CD14-positive monocyte (primary cell): Measurements from ENCODE around the gene NTNG1. TPM values are rescaled to one million over a fixed set of nuclear protein-coding genes. Genes with fewer than 3 reads are reported as not detected.

Experiments used
- DNase-seq, 3 donors: peaks; one replicate each; pipeline ENCODE4 v3.0.0-alpha.2; 2011 to 2022
- H2AFZ ChIP-seq: 2 replicates; pipeline ENCODE4 v1.6.0; 2012; ENCODE audit warnings: mild to moderate bottlenecking, low read depth, low read length, inconsistent platforms; ENCODE audit not compliant: insufficient read depth, poor library complexity, severe bottlenecking
- H3K27ac ChIP-seq, 2 donors: 1 replicate in 1 of 2; 2 replicates in 1 of 2; pipeline ENCODE4 v1.5.1; 2012 to 2013; ENCODE audit warnings: low read length in 2 of 2, control low read depth in 1 of 2, inconsistent platforms in 1 of 2, low read depth in 1 of 2, mild to moderate bottlenecking in 1 of 2
- H3K27me3 ChIP-seq, 2 donors: one replicate each; pipeline versions ENCODE4 v1.6.0 to v1.6.1; 2011 to 2013; ENCODE audit warnings: low read length in 2 of 2; ENCODE audit not compliant: control insufficient read depth in 2 of 2, insufficient read depth in 2 of 2
- H3K36me3 ChIP-seq, 2 donors: replicated peaks in 1 of 2; 1 replicate in 1 of 2; 2 replicates in 1 of 2; pipeline versions ENCODE4 v1.5.1 to v1.6.1; 2012 to 2013; ENCODE audit warnings: low read length in 2 of 2, control low read depth in 1 of 2, inconsistent platforms in 1 of 2, mild to moderate bottlenecking in 1 of 2; ENCODE audit not compliant: insufficient read depth in 2 of 2, control insufficient read depth in 1 of 2
- H3K4me1 ChIP-seq, 2 donors: 1 replicate in 1 of 2; 2 replicates in 1 of 2; pipeline versions ENCODE4 v1.5.1 to v1.6.1; 2012 to 2013; ENCODE audit warnings: low read length in 2 of 2, control low read depth in 1 of 2, inconsistent platforms in 1 of 2, mild to moderate bottlenecking in 1 of 2, moderate library complexity in 1 of 2; ENCODE audit not compliant: insufficient read depth in 2 of 2, control insufficient read depth in 1 of 2
- H3K4me2 ChIP-seq: replicated peaks from 2 replicates; pipeline ENCODE3; 2012; ENCODE audit warnings: low read length, moderate library complexity, mild to moderate bottlenecking; ENCODE audit not compliant: poor library complexity, severe bottlenecking; ENCODE audit errors: extremely low read depth
- H3K4me3 ChIP-seq, 3 experiments: fragments of 200-600 bp in 1 of 3; sonication (generic) in 1 of 3; replicated peaks in 1 of 3; 1 replicate in 2 of 3; 2 replicates in 1 of 3; pipeline ENCODE4 v1.5.1; 2011 to 2013; ENCODE audit warnings: low read length in 3 of 3, mild to moderate bottlenecking in 3 of 3, control low read depth in 2 of 3, low read depth in 2 of 3, inconsistent platforms in 1 of 3, moderate library complexity in 1 of 3
- H3K79me2 ChIP-seq: 2 replicates; pipeline ENCODE4 v1.6.0; 2012; ENCODE audit warnings: mild to moderate bottlenecking, control low read depth, inconsistent platforms, low read length, moderate library complexity; ENCODE audit not compliant: insufficient read depth
- H3K9ac ChIP-seq: 2 replicates; pipeline ENCODE4 v1.6.0; 2017; ENCODE audit warnings: low read length, mild to moderate bottlenecking; ENCODE audit not compliant: insufficient read depth, poor library complexity, severe bottlenecking
- H3K9me3 ChIP-seq, 2 donors: replicated peaks in 1 of 2; 1 replicate in 1 of 2; 2 replicates in 1 of 2; pipeline versions ENCODE4 v1.5.1 to v1.6.1; 2012 to 2013; ENCODE audit warnings: low read length in 2 of 2, control low read depth in 1 of 2; ENCODE audit not compliant: control insufficient read depth in 1 of 2, insufficient read depth in 1 of 2
- H4K20me1 ChIP-seq: 2 replicates; pipeline ENCODE4 v1.6.0; 2012; ENCODE audit warnings: mild to moderate bottlenecking, low read length, control low read depth, moderate library complexity; ENCODE audit not compliant: insufficient read depth
- H3K27ac Mint-ChIP-seq, 7 donors: one replicate each; pipeline ENCODE4 v1.8.0; 2020; ENCODE audit warnings: mild to moderate bottlenecking in 7 of 7, mixed read lengths in 7 of 7, moderate library complexity in 6 of 7, inconsistent platforms in 2 of 7
- H3K27me3 Mint-ChIP-seq, 3 donors: one replicate each; pipeline ENCODE4 v1.8.0; 2021 to 2022; ENCODE audit warnings: low read depth in 3 of 3, mild to moderate bottlenecking in 3 of 3, mixed read lengths in 3 of 3, moderate library complexity in 3 of 3, inconsistent platforms in 1 of 3
- H3K36me3 Mint-ChIP-seq, 2 donors: one replicate each; pipeline ENCODE4 v1.8.0; 2020; ENCODE audit warnings: mixed read lengths in 2 of 2, inconsistent platforms in 1 of 2, mild to moderate bottlenecking in 1 of 2
- H3K4me1 Mint-ChIP-seq: one replicate; pipeline ENCODE4 v1.8.0; 2020; ENCODE audit warnings: mild to moderate bottlenecking, mixed read lengths
- H3K4me3 Mint-ChIP-seq, 2 donors: one replicate each; pipeline ENCODE4 v1.8.0; 2020; ENCODE audit warnings: mild to moderate bottlenecking in 2 of 2, mixed read lengths in 2 of 2, moderate library complexity in 1 of 2
- H3K9me3 Mint-ChIP-seq, 7 donors: one replicate each; pipeline ENCODE4 v1.8.0; 2020 to 2022; ENCODE audit warnings: mixed read lengths in 7 of 7, mild to moderate bottlenecking in 6 of 7, moderate library complexity in 6 of 7, inconsistent platforms in 2 of 7
- WGBS: methylation state at CpG from one replicate; pipeline ENCODE4 v1.1.5; 2013; ENCODE audit warnings: missing lambda C conversion rate; ENCODE audit not compliant: insufficient coverage; 5-methylcytosine and 5-hydroxymethylcytosine counted together
- intact Hi-C, 2 donors: fragments of 100-400 bp; cut with micrococcal nuclease; formaldehyde crosslinking; loops; one replicate each; pipeline versions ENCODE4 v1.15.0 to v1.15.1; 2023
- polyA plus RNA-seq, 3 donors: library from polyadenylated mRNA; depleted of rRNA in 1 of 3; unstranded in 2 of 3; stranded (reverse) in 1 of 3; fragments of 300-500 nt in 2 of 3; fragments of >200 nt in 1 of 3; fragmentation: Illumina TruSeq in 2 of 3; gene quantifications; 1 replicate in 2 of 3; 2 replicates in 1 of 3; pipeline ENCODE4 v1.2.3, GENCODE V29; 2012 to 2021
- TF ChIP-seq, protein P1 (sequence below): fragments of 200-600 bp; IDR thresholded peaks from one replicate; pipeline ENCODE4 v1.8.0; 2022; ENCODE audit warnings: antibody characterized with exemption, mild to moderate bottlenecking

The NTNG1 gene
- polyA plus RNA-seq, 3 donors: not detected

DNA sequence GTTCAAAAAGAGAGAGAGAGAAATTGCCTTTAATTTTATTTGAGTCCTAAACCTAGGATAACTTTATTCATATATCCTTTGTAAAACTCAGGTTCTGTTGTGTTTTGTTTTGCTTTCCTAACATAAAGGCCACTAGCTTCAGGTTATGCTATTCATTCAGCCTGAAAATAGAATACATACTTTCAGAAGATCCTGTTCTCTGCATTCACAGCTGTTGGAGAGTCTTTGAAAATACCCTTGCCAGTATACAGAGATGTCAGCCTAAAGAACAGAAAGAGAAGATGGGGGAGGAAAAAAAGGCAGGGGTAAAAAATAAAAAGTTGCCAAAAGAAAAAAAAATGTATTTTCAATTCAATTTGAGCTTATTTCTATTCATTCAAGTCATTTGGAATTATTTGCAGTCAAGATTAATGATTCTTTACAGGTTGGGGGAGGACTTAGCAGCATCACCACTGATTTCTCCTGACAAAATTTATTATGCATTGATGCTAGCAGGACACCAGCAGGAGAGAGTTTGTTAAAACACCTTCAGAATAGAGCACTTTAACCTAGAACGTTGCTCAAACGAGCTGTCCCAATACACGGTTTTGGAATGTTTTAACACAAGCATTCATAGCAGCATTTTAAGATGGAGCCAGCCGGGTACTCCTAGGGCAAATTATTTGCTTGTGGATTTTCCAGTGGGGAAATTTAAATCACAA, 318.5 kb downstream of the NTNG1 start:
- H3K4me2 ChIP-seq: no peak overlapping the region

DNA sequence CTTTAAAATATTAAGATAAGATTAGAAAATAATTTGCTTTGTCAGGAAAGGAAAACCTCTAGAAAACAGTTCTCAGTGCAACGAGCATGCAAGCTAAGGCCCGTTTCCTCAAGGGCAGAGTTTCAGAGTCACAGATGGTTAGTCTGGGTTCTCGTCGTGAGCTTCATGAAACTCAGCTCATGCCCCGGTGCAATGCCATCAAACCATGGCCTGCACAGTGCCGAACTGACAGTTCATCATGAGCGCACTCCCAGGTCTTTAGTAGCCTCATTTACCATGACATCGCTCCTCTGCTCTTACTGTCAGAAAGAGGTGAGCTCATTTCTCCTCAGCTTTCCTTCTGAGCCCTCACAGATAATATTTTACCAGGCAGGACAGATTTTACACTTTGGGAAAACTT, 319.2 kb downstream of the NTNG1 start:
- no peak overlapping the region for H3K27ac ChIP-seq
- no peaks in the 10 kb centered on the region for H3K79me2 ChIP-seq
- no peaks in the 10 kb centered on the region for H3K4me1 ChIP-seq
- H3K4me1 Mint-ChIP-seq: no peaks in the 10 kb centered on the region
- H3K27ac Mint-ChIP-seq: no peak overlapping the region
- TF ChIP-seq, protein P1, sequence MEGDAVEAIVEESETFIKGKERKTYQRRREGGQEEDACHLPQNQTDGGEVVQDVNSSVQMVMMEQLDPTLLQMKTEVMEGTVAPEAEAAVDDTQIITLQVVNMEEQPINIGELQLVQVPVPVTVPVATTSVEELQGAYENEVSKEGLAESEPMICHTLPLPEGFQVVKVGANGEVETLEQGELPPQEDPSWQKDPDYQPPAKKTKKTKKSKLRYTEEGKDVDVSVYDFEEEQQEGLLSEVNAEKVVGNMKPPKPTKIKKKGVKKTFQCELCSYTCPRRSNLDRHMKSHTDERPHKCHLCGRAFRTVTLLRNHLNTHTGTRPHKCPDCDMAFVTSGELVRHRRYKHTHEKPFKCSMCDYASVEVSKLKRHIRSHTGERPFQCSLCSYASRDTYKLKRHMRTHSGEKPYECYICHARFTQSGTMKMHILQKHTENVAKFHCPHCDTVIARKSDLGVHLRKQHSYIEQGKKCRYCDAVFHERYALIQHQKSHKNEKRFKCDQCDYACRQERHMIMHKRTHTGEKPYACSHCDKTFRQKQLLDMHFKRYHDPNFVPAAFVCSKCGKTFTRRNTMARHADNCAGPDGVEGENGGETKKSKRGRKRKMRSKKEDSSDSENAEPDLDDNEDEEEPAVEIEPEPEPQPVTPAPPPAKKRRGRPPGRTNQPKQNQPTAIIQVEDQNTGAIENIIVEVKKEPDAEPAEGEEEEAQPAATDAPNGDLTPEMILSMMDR: no peak
- H3K9me3 Mint-ChIP-seq: peaks cover 0 to 2% (median 0%) of the 10 kb centered on the region in 7 donors
- WGBS: 92% methylated on average over 8 of the region's 8 CpGs
- no peak overlapping the region for H2AFZ ChIP-seq
- H3K4me2 ChIP-seq: no peak overlapping the region
- intact Hi-C loops: no loop called here
- DNase-seq: no peak
- no peak overlapping the region for H3K4me3 ChIP-seq
- no peaks in the 10 kb centered on the region for H3K36me3 Mint-ChIP-seq
- H3K9me3 ChIP-seq: no peaks in the 10 kb centered on the region
- no peaks in the 10 kb centered on the region for H3K27me3 ChIP-seq
- H3K4me3 Mint-ChIP-seq: no peak overlapping the region
- H3K36me3 ChIP-seq: no peaks in the 10 kb centered on the region
- H3K9ac ChIP-seq: no peak overlapping the region
- no peaks in the 10 kb centered on the region for H4K20me1 ChIP-seq
- peaks cover 2 to 8% (median 3%) of the 10 kb centered on the region in 3 donors for H3K27me3 Mint-ChIP-seq

More for the DNA sequence above, 318.5 kb downstream of the NTNG1 start:
- Histone ChIP-seq H3K27me3 (no peaks in the 10 kb centered on the region), H3K4me1 (no peaks in the 10 kb centered on the region), H3K36me3 (no peaks in the 10 kb centered on the region), H3K4me3 (no peak overlapping the region), H3K27ac (no peak overlapping the region), H4K20me1 (no peaks in the 10 kb centered on the region), H3K9me3 (no peaks in the 10 kb centered on the region), H3K79me2 (no peaks in the 10 kb centered on the region), H3K9ac (no peak overlapping the region), H2AFZ (no peak overlapping the region)
- Mint-ChIP-seq H3K36me3 (no peaks in the 10 kb centered on the region), H3K9me3 (peaks cover 0 to 1% (median 0%) of the 10 kb centered on the region in 7 donors), H3K4me3 (no peak overlapping the region), H3K27ac (no peak overlapping the region), H3K4me1 (no peaks in the 10 kb centered on the region), H3K27me3 (peaks cover 2 to 8% (median 3%) of the 10 kb centered on the region in 3 donors)
- TF ChIP-seq, protein P1: no peak
- DNase-seq: no peak
- WGBS: no CpG with 5 or more reads among the region's 4 CpGs
- intact Hi-C loops: no loop called here
